Femur (tissue), 1 donor: Measurements from ENCODE around the gene ERI3.
A peak's percentile ranks its signal among the peaks of the same experiment; 100 is the strongest.

Experiments used
- DNase-seq: peaks from one replicate; pipeline ENCODE4 v3.0.0-alpha.2; 2017

ERI3 gene

DNA sequence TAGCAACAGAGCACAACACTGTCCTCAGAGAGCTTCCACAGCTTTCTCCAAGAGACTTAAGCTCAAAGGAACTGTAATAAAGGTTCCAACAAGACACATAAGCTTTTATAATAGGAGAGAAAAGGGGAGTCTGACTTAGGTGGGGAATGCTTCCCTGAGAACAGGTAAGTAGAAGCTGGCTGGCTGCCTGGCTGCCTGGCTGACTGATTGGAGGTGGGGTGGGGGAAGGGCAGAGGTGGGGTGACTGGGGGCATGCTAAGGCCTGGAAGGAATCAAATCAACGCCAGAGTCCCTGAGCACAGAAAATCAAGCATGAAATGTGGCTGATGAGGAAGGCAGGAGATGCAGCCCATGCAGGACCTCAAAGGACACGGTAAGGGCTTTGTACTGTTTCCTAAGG lies 96.0 kb downstream of the ERI3 start:
- no peak for DNase-seq

GRCh38 chr1:44256762-44257554 lies 98.1 kb downstream of the ERI3 start:
- DNase-seq = no peak

GRCh38 chr1:44254392-44254910 lies 100.6 kb downstream of the ERI3 start:
- DNase-seq = no peak

DNA sequence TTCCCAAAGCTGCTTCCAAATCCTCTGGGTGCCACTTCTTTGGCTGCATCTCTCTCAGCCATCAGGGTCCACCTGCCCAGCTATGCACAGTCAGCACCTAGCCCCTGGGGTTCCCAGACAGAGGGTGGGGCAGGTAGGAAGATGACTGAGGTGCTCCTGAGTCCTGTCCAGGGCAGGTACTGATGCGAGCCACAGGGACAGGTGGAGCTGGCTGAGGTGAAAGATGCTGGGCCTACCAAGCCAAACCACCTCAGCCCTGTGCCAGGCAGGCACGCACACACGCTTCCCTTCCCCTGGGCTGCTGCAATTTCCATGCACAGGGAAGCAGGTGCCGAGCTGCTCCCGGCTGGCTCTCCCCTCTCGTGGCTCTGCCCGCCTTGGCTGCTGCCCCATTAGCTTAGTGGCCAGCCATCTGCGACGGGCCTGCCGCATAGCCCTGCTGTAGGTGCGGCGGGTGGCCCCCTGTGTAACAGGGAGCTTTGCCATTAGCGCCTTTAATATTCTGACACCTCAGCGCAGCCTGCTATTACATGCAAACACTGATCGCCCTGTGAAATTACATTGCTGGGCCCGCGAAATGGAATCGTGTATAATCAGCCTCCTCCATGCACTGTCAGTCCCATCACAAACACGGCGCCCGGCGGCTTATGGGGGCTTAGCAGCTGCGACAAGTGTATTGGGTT lies 102.9 kb downstream of the ERI3 start:
- DNase-seq = no peak

- no peak for DNase-seq
Measured at GRCh38 chr1:44251486-44251885, 103.6 kb downstream of the ERI3 start.

DNA sequence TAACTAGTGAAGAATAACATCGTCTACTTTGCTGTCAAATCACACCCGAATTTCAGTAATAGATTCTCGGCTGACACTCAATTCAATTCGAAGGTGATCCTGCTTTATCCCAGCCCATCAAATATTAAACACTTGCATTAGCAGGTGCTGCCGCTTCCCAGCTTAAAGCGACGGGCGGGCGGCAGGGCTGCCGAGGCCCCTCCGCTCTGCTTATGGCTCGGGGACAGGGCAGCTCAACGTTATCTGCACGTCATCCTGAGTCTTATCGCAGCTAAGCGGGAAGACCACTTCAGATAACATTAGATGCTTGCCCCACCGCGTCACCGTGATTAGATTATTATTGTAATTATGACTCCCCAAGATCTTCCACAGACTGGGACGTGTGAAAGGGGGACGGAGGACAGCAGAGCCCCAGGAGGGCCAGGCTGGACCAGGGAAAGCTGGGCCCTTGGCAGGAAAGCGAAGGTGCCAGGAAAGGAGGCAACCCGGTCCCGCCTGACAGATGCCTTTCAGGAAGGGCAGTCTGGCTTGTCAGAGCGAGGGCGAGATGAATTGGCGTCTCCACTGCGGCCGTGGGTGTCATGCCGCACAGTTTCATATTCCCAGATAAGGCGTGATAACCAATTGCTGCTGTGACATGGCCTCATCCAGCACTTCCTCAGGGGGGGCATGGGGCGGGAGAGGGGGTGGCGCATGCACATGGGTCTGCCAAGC lies 104.8 kb downstream of the ERI3 start:
- no peak for DNase-seq

DNA sequence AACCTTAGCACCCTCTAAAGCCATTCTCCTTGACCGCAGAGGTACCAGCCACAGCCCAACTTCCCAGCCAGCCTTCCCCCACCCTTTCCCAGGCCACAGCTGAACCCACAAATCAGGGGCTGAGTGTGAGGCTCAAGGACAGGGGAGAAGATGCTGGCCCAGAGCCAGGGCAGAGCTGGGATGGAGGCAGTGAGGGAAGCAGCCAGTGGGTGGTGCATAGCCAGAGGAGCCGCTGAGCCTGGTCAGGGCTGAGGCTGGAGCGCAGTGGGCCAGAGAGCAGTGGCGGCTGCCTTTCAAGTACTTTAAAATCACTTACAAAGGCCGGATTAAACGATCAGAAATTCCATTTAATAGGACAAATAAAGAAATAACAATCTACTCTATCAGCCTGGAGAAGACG lies 105.5 kb downstream of the ERI3 start:
- DNase-seq = peak; percentile 51

DNA sequence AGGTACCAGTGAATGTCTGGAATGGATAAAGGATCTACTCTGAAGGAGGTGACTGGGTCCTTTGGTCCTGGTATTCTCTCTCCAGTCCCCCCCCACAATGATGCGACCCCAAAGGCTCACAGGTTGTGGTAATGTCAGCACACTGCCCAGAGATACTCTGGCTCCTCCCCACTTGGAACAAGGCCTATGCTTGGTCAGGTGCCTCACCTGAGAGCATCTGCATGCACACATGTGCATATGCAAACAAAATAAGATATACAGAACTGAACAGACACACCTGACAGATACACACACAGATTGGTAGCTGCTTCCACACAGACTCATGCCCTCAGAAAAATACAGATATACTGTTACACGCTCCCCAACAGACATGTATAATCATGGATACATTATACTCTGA lies 108.3 kb downstream of the ERI3 start:
- DNase-seq = no peak

- DNase-seq = no peak
Measured at GRCh38 chr1:44244986-44245385, 110.1 kb downstream of the ERI3 start.

GRCh38 chr1:44243782-44244495 lies 111.1 kb downstream of the ERI3 start:
- DNase-seq = no peak

GRCh38 chr1:44242746-44243145 lies 112.3 kb downstream of the ERI3 start:
- DNase-seq = no peak

- DNase-seq = no peak
Measured at GRCh38 chr1:44240802-44241671, 114.0 kb downstream of the ERI3 start.

DNA sequence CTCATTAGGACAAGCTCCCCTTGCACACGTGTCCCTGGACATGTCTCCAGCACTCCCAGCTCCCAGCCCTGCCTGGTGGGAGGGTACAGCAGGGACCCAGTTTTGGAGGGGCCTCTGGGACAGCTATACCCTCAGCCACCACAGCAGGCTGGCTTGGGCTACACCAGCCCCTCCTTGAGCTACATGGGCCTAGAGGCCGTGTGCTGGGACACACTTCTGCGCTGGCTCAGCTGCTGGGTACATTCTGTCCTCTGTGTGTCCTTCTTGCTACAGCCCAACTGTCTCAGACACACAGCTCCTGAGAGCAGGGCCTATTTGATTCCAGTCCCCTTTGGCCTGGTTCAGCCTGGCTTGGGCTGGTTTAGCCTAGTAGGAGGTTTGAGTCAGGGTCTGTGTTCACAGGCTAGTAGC lies 115.1 kb downstream of the ERI3 start:
- DNase-seq = no peak

DNA sequence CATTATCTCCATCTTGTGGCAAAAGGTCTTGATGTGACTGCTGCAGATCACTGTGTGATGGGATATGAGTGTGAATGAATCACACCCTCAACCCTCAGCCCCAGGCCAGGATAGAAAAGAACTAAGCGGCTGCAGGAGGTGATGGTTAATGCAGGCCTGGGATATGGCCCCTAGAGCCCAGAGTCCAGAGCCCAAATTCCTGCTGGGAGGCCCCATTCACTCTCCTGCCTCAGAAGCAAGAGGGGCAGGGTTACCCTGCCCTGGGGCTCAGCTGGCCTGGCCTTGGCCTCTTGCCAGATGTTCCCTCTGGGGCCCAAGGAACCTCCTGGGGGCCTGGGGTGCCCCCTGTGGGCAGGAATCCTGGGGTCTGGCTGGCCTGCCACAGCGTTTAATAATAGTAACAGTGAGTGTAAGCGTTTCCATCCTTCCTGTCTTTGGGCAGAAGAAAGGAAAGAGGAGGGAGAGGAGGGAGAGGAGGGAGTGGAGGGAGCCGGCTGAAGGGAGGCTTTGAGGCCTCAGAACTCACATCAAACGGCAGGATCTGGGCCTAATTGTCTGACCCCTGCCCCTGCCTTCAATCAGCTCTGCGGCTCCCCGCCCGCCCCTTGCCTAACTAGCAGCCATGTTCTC lies 115.6 kb downstream of the ERI3 start:
- DNase-seq = no peak

DNA sequence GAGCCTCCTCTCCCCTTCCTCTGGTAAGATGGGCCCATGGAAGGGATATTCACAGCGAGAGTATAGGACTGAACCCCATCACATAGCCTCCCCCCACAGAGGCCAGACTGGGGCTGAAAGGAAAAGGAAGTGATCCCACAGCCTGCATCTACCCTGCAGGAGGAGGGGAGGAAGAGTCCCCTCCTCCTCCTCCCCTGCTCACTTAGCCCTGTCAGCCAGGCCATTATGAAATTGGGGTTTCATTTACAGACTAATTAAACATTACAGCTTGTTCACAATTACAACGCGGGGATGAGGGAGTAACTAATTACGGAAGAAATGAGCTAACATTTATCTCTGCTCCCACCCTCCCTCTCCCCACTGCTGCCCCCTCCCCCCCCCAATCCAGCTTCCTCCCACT lies 116.4 kb downstream of the ERI3 start:
- no peak for DNase-seq

- DNase-seq = peak; percentile 78
Measured at GRCh38 chr1:44237721-44238457, 117.2 kb downstream of the ERI3 start.

DNA sequence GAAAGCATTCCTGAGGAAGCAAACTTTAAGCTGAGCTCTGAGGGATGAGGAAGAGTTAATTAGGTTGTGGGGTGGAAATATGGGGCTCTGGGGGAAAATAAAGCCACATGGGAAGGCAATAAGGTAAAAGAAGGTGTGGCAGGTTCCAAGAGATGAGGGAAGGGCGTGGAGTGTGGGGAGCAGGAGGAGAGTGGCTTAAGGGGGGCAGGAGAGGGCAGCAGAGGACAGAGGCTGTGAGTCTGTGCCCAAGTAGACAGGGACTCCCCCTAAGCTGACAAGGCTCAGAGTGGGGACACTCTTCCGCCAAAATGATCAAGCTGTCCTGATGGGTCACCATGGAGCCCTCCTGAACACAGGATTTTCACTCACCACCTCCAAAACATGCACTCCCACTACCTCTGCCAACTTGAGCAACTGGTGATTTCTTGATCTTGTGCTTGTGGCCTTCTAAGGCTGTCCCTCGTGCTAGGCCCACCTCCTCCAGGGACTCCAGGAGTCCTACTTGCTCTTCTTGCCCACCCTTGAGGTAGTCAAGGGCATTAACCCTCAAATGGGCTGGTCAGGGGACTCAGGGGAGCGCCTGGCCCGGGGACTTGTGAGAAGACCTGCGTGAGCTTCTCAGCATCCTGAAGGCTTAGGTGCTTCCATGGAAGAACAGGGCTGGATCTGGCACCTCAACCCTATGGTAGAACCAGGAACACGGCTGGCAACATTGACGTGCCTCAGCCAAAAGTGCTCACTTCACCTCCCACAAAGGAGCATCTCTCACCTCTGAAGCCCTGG lies 118.4 kb downstream of the ERI3 start:
- no peak for DNase-seq

DNA sequence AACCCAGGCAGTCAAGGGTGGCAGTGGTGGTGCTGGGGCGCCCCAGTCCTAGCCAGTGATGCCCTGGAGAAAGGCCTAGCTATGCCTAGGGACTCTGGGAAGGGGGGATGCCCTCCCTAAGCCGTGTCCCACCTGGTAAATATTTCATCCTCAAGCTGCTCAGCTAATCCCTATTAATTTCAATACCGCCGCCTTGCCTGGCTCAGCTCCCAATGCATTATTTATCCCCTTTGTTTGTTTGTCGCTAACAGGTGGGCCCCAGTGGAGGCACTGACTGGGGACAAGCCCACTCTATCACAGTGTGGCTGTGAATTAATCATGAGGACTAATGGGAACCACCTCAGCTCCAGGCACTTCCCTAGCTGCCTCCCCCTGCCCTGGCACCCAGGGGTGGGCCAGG lies 119.2 kb downstream of the ERI3 start:
- DNase-seq = no peak

DNA sequence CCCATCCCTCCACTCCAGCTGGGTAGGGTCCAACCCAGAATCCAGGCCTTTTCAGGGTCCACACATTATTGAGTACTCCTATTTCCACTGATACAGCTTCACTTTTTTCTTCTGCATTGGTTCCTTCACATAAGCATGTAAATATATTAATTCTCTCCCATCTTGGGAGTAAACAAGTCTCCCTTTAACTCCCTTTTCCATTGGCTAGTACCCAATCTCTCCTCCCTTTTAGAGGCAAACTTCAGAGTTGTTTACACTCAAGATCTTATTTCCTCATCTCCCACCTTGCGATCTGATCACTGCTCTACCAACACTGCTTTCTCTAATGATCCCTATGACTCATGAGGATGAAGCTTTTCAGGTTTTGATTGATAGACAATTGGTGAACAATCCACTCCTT lies 121.5 kb downstream of the ERI3 start:
- no peak for DNase-seq

- DNase-seq = no peak
Measured at GRCh38 chr1:44230796-44231195, 124.3 kb downstream of the ERI3 start.
